ENCODE results near the gene TMEM63A.
"Not testable (repeated sequence)": the region's sequence is repeated elsewhere in the genome, so short reads cannot be mapped to it uniquely, and the experiment has no call there.

Gene TMEM63A

DNA sequence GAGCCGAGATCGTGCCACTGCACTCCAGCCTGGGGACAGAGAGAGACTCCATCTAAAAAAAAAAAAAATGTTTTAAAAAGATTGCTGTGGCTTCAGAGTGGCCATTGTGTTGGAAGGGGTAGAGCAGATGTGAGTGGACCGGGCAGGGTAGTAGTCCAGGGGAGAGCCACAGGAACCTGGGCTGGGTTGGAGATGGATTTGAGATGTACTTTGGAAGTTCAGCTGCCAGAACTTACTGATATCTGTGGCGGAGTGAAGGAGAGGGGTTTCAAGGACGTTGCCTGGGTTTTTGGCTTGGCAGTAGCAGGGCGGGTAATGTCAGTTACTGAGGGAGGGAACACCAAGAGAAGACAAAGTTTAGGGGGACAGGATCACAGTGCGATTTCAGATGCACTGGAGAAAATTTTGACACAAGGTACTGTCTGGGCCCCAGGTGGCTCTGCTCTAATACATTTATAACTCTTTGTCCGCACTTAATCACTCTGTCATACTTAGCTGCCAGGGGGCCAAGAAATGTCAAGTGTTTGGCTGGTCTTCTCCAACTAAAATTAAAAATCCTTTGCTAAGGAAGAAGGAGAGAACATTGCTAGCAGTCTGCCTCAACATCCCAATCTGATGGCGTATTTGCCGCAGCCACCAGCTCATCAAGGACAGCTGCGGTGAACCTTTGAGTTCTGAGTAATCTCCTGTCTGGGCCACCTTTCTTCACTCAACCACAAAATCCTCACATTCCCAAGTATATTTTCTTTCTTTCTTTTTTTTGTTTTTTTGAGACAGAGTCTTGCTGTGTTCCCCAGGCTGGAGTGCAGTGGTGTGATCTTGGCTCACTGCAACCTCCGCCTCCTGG, 62.6 kb downstream of the TMEM63A start:
- H3K9ac ChIP-seq (ENCODE audit: low read length): no peak overlapping the region
- peaks cover 73% of the 10 kb centered on the region for H3K4me1 ChIP-seq (ENCODE audit: insufficient read depth, low read length)
- H3K9me3 ChIP-seq (ENCODE audit: low read length): no peaks in the 10 kb centered on the region
- H3K27me3 ChIP-seq (ENCODE audit: control insufficient read depth in 1 of 2, insufficient read depth in 2 of 2, low read length in 2 of 2): no peaks in the 10 kb centered on the region
- H3K4me3 ChIP-seq (ENCODE audit: low read depth in 1 of 2, low read length in 2 of 2): no peak overlapping the region
- H3K36me3 ChIP-seq (ENCODE audit: insufficient read depth, low read length): peaks cover 13% of the 10 kb centered on the region
- no peak overlapping the region for H3K27ac ChIP-seq (ENCODE audit: low read depth, low read length)

DNA sequence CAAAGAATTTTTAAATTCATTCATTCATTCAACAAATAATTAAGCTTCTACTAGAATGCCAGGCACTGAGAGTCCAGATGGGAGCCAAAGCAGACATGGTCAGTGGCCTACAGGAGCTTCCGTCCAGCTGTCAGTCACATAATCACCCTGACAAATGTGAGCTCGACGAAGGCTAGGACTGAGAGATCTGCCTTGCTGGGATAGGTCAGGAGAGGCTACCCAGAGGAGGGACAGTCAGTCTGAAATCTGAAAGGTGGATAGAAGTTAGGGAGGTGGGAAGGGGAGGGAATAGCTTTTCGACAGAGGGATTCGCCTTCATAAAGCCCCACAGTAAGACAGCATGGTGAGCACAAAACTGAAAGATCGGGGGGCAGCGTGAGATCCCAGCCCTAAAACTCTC, 64.0 kb downstream of the TMEM63A start:
- Histone ChIP-seq H3K9me3 (ENCODE audit: low read length) (no peaks in the 10 kb centered on the region), H3K9ac (ENCODE audit: low read length) (no peak overlapping the region), H3K4me3 (ENCODE audit: low read depth in 1 of 2, low read length in 2 of 2) (no peak overlapping the region), H3K36me3 (ENCODE audit: insufficient read depth, low read length) (peaks cover 11% of the 10 kb centered on the region), H3K27ac (ENCODE audit: low read depth, low read length) (peak overlapping the region; percentile 92), H3K27me3 (ENCODE audit: control insufficient read depth in 1 of 2, insufficient read depth in 2 of 2, low read length in 2 of 2) (no peaks in the 10 kb centered on the region), H3K4me1 (ENCODE audit: insufficient read depth, low read length) (peaks cover 78% of the 10 kb centered on the region)

DNA sequence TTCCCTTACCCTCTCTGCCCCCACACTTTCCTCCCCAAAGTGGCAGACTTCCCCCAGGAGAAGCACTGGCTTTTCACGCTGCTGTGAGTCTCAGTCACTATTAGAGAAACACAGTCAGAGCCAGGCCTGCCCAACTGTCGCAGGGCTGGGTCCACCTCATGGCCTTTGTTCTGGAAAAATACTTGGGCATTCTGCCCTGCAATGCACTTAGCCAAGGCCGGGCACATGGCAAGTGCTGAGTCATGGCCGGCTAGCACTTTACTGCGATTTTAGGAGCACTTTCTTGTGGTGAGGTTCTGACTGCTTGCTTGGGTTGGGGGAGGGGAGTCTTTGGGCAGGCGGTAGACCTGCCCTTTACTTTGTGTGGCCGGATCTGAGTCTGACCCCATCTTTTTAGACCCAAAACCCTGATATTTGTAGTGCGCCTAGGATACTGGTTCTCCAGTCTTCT, 64.5 kb downstream of the TMEM63A start:
- peak overlapping the region in 1 of 2 donors; percentile 31 for H3K4me3 ChIP-seq (ENCODE audit: low read depth in 1 of 2, low read length in 2 of 2)
- no peaks in the 10 kb centered on the region for H3K9me3 ChIP-seq (ENCODE audit: low read length)
- peak overlapping the region; percentile 92 for H3K27ac ChIP-seq (ENCODE audit: low read depth, low read length)
- peak overlapping the region; percentile 46 for H3K9ac ChIP-seq (ENCODE audit: low read length)
- H3K4me1 ChIP-seq (ENCODE audit: insufficient read depth, low read length): peaks cover 78% of the 10 kb centered on the region
- H3K36me3 ChIP-seq (ENCODE audit: insufficient read depth, low read length): peaks cover 6% of the 10 kb centered on the region
- H3K27me3 ChIP-seq (ENCODE audit: control insufficient read depth in 1 of 2, insufficient read depth in 2 of 2, low read length in 2 of 2): no peaks in the 10 kb centered on the region

DNA sequence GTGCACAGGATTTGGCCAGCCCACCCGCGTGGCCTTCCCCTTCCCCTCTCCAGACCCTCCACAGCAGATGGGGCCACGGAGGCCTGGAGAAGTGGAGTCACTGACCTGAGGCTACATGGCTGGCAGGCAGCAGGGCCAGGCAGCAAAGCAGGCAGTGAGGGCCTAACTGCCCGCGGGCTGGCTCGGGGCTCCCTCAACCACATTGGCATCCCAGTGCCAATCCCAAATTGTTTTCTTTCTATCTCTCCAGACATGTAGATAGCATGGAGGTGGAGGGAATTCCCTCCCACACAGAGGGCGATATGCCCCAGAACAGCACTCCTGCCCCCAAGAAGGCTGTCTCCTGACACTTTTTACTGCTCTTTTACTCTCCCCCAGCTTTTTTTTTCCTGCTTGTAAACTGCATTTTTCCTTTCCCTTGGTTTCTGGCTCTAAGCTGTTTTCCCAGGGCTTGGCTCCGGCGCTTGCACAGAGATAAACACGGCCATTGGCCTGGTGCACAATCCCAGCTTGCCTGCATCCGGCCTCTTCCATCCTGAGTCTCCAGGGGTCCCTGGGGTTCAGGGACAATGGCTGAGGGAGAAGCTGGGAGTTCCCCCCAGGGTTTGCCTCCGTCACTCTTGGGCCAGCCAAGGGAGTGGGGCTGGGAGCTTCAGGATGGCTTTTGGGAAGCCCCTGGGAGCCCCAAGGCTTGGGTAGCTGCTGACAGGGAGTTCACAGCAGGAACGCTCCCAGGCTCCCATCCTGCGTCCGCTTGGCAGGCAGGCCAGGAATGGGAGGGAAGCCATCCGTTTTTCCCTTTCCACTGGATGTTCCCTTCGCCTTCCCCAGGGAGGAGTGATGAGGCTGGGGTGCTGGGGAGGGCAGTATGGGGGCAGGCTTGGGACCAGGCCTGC, 65.3 kb downstream of the TMEM63A start:
- H3K9ac ChIP-seq (ENCODE audit: low read length): peak overlapping the region; percentile 46
- H3K4me1 ChIP-seq (ENCODE audit: insufficient read depth, low read length): peaks cover 83% of the 10 kb centered on the region
- peak overlapping the region; percentile 27 to 31 for H3K4me3 ChIP-seq (ENCODE audit: low read depth in 1 of 2, low read length in 2 of 2)
- H3K36me3 ChIP-seq (ENCODE audit: insufficient read depth, low read length): peaks cover 4% of the 10 kb centered on the region
- no peaks in the 10 kb centered on the region for H3K9me3 ChIP-seq (ENCODE audit: low read length)
- H3K27ac ChIP-seq (ENCODE audit: low read depth, low read length): peak overlapping the region; percentile 92
- H3K27me3 ChIP-seq (ENCODE audit: control insufficient read depth in 1 of 2, insufficient read depth in 2 of 2, low read length in 2 of 2): no peaks in the 10 kb centered on the region

DNA sequence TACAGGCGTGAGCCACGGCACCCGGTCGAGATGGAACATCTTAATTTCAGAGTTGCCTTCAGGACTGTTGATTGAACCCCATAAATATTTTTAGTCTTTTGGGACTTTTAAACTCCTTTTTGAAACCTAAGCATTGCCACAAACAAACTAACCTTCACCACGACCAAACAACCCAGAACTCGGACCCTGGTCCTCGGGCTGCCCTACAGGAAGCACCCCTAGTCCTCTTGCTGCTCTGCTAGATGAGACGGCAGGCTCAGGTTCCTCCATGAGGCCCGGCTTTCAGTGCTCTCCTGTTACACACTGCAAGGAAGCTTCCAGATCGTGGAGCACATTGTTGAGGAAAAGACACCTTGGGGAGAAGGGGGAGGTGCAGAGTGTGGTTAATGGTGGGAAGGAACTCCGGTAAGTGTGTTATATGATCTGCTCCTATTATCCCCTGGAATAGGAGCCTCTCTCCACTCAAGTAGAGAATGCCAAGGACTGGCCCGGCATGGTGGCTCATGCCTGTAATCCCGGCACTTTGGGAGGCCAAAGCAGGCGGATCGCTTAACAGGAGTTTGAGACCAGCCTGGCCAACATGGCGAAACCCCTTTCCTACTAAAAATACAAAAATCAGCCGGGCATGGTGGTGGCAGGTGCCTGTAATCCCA, 66.5 kb downstream of the TMEM63A start:
- Histone ChIP-seq H3K27me3 (ENCODE audit: control insufficient read depth in 1 of 2, insufficient read depth in 2 of 2, low read length in 2 of 2) (no peaks in the 10 kb centered on the region), H3K36me3 (ENCODE audit: insufficient read depth, low read length) (no peaks in the 10 kb centered on the region), H3K9me3 (ENCODE audit: low read length) (no peaks in the 10 kb centered on the region), H3K9ac (ENCODE audit: low read length) (no peak overlapping the region), H3K27ac (ENCODE audit: low read depth, low read length) (peak overlapping the region; percentile 7), H3K4me3 (ENCODE audit: low read depth in 1 of 2, low read length in 2 of 2) (no peak overlapping the region), H3K4me1 (ENCODE audit: insufficient read depth, low read length) (peaks cover 91% of the 10 kb centered on the region)

DNA sequence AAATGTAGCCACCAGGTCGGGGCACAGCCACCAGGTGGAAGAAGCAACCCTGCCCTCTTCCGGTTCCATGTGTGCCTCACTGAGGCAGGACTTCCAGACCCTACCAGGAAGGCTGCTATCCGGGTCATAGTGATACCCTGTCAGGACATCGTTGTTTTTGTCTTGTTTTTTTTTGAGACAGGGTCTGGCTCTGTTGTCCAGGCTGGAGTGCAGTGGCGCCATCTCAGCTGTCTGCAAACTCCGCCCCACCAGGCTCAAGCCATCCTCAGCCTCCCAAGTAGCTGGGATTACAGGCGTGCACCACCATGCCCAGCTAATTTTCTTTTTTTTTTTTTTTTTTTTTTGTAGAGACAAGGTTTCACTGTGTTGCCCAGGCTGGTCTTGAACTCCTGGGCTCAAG, 67.1 kb downstream of the TMEM63A start:
- not testable (repeated sequence) for H3K27ac ChIP-seq (ENCODE audit: low read depth, low read length); H3K27me3 ChIP-seq (ENCODE audit: control insufficient read depth in 1 of 2, insufficient read depth in 2 of 2, low read length in 2 of 2); H3K36me3 ChIP-seq (ENCODE audit: insufficient read depth, low read length); H3K9me3 ChIP-seq (ENCODE audit: low read length); H3K9ac ChIP-seq (ENCODE audit: low read length); H3K4me3 ChIP-seq (ENCODE audit: low read depth in 1 of 2, low read length in 2 of 2)
- H3K4me1 ChIP-seq (ENCODE audit: insufficient read depth, low read length): peaks cover 86% of the 10 kb centered on the region

DNA sequence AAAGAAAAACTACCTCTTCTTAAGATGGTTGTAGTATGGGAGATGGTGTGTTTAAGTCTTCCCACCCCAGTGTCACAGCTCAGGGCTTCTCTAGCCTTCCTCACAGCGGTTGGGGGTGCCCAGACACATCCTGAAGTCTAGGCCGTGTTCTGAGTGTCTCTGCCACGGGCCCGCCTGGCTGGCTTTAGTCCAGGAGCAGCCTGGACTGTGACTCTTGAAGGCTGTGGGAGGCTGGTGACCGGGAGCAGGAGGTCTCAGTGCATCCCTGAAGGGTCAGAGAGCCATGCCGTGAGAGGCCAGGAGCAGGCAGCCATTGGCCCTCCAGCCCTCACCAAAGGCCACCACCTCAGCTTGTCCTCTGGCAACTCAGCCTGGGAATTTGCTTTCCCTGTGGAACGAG, 67.8 kb downstream of the TMEM63A start:
- H3K27me3 ChIP-seq (ENCODE audit: control insufficient read depth in 1 of 2, insufficient read depth in 2 of 2, low read length in 2 of 2): no peaks in the 10 kb centered on the region
- H3K4me1 ChIP-seq (ENCODE audit: insufficient read depth, low read length): peaks cover 78% of the 10 kb centered on the region
- H3K9me3 ChIP-seq (ENCODE audit: low read length): no peaks in the 10 kb centered on the region
- H3K36me3 ChIP-seq (ENCODE audit: insufficient read depth, low read length): no peaks in the 10 kb centered on the region
- H3K27ac ChIP-seq (ENCODE audit: low read depth, low read length): peak overlapping the region; percentile 13
- H3K4me3 ChIP-seq (ENCODE audit: low read depth in 1 of 2, low read length in 2 of 2): no peak overlapping the region
- no peak overlapping the region for H3K9ac ChIP-seq (ENCODE audit: low read length)

DNA sequence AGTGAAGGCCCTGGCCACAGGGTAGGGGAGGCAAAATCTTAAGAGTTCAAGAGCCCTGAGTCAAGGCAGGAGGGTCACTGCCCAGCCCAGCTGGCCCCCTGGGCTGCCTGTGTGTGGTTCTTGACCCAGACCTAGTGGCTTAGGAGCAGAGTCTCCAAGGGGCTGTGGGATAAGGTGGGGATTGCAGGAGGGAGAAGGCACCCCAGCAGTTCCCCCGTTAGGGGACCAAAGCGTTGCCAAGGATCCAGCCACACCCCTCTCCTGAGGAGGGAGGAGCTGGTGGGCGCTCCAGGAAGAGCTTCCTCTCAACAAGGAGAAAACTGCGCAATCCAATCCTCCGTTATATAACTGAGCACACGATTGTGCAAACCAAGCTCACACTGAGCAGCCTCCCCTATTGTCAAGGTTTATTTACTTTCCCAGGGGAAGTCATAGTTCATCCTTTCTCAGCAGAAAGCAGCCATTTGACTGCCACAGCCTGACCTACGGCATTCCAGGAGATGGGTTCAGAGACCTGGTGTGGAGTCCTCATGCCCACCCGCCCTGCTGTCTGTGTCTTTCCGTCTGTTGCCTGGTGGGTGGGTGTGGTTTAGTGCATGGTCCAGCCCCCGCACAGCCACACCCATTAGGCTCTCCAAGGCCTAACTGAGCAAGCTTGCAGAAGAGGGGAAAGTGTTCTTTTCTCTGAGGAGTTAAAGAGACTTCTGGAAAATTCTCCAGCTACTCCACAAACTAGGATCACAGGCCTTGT, 68.8 kb downstream of the TMEM63A start:
- H3K9ac ChIP-seq (ENCODE audit: low read length): peak overlapping the region; percentile 17
- H3K36me3 ChIP-seq (ENCODE audit: insufficient read depth, low read length): no peaks in the 10 kb centered on the region
- H3K27me3 ChIP-seq (ENCODE audit: control insufficient read depth in 1 of 2, insufficient read depth in 2 of 2, low read length in 2 of 2): no peaks in the 10 kb centered on the region
- H3K4me1 ChIP-seq (ENCODE audit: insufficient read depth, low read length): peaks cover 72% of the 10 kb centered on the region
- H3K27ac ChIP-seq (ENCODE audit: low read depth, low read length): peak overlapping the region; percentile 13
- H3K9me3 ChIP-seq (ENCODE audit: low read length): no peaks in the 10 kb centered on the region
- H3K4me3 ChIP-seq (ENCODE audit: low read depth in 1 of 2, low read length in 2 of 2): peak overlapping the region in 1 of 2 donors; percentile 28

DNA sequence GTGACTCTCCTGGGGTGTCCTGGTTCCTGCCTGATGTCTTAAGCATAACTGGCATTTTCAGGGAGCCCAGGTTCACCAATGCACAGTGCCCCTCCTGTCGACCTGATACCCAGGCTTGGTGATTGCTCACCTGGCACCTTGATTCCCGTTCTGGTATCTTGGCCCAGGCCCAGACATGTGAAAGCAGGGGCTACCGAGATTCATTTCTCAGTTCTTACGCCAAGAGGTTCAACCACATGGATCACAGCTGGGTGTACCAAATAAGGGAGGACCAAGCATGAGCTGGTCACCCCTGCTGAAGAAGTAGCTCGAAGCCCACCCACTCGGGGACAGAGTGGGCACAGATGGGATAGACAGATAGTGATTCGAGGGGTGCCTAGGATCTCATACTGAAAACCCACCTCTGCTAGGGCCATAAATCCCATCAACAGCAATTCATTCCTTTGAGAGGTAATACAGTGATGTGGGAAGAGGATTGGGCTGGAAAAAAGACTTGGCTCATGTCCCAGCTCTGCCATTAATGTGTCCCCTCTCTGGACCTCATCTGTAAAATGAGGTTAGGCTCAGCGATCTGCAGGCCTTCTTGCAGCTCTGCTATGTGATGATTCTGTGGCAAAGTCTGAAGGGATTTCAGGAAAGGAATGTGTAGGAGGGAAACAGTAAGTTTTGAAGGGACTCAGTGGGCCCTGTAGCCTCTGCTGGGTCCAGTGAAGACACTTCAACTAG, 69.5 kb downstream of the TMEM63A start:
- no peaks in the 10 kb centered on the region for H3K9me3 ChIP-seq (ENCODE audit: low read length)
- H3K9ac ChIP-seq (ENCODE audit: low read length): no peak overlapping the region
- no peaks in the 10 kb centered on the region for H3K36me3 ChIP-seq (ENCODE audit: insufficient read depth, low read length)
- peak overlapping the region in 1 of 2 donors; percentile 66 for H3K4me3 ChIP-seq (ENCODE audit: low read depth in 1 of 2, low read length in 2 of 2)
- H3K27me3 ChIP-seq (ENCODE audit: control insufficient read depth in 1 of 2, insufficient read depth in 2 of 2, low read length in 2 of 2): no peaks in the 10 kb centered on the region
- peaks cover 65% of the 10 kb centered on the region for H3K4me1 ChIP-seq (ENCODE audit: insufficient read depth, low read length)
- peak overlapping the region; percentile 16 for H3K27ac ChIP-seq (ENCODE audit: low read depth, low read length)

Measured in muscle layer of colon (tissue), 2 donors.